HepG2 (cell line): ENCODE data around the gene FBXO44. TPM values are rescaled to one million over a fixed set of nuclear protein-coding genes. Genes with fewer than 3 reads are reported as not detected.

ENCODE experiments used
- ATAC-seq: fragments of 200-7000 bp; cut with Tn5 transposase; 3 replicates; pipeline ENCODE4 v1.9.1; 2020; ENCODE audit warnings: mild to moderate bottlenecking, moderate library complexity
- BruUV-seq: library from RNA; stranded (reverse); fragments of 400-500 nt; replicated peaks from 2 replicates; lab custom pipeline; 2021; lab: Mats Ljungman, UMichigan
- CTCF ChIA-PET: fragments of 300-600 bp; formaldehyde crosslinking; extraction: SDS; loops from one replicate; lab custom pipeline; 2021; ENCODE audit warnings: low total read pairs, inconsistent platforms, low intra/inter-chr PET ratio; lab: Yijun Ruan, JAX
- POLR2A ChIA-PET: fragments of 350-600 bp; sonication (Branson Sonifier 250); formaldehyde crosslinking; loops from one replicate; lab custom pipeline; 2020; ENCODE audit warnings: antibody characterized with exemption, inconsistent platforms; lab: Yijun Ruan, JAX
- DNase-seq: peaks from one replicate; pipeline ENCODE4 v3.0.0-alpha.2; 2015; ENCODE audit warnings: low spot score
- FAIRE-seq: peaks from 3 replicates; lab custom pipeline; 2011; peaks lifted over from hg19 to GRCh38; lab: Jason Lieb, UNC
- H2AFZ ChIP-seq: one replicate; pipeline ENCODE4 v1.6.1; 2011; ENCODE audit warnings: low read length, inconsistent platforms
- H3K27ac ChIP-seq: fragments of 300-600 bp; 3 replicates; pipeline ENCODE4 v1.8.0; 2011; ENCODE audit warnings: mixed run types, mild to moderate bottlenecking, mixed read lengths, low read length, inconsistent platforms; ENCODE audit not compliant: insufficient read depth; ENCODE audit errors: extremely low read length
- H3K27me3 ChIP-seq, 2 experiments: fragments of 200-600 bp in 1 of 2; 2 replicates in 1 of 2; 3 replicates in 1 of 2; pipeline versions ENCODE4 v1.6.0 to v1.8.0; 2011; ENCODE audit warnings: low read length in 2 of 2, mild to moderate bottlenecking in 2 of 2, moderate library complexity in 2 of 2, inconsistent platforms in 1 of 2; ENCODE audit not compliant: insufficient read depth in 2 of 2, control insufficient read depth in 1 of 2
- H3K36me3 ChIP-seq, 2 experiments: fragments of 200-600 bp in 1 of 2; replicated peaks in 1 of 2; 2 replicates in 1 of 2; 3 replicates in 1 of 2; pipeline versions ENCODE4 v1.5.1 to v1.8.0; 2011; ENCODE audit warnings: low read length in 2 of 2, inconsistent platforms in 1 of 2; ENCODE audit not compliant: insufficient read depth in 2 of 2, control insufficient read depth in 1 of 2
- H3K4me1 ChIP-seq: 2 replicates; pipeline ENCODE4 v1.5.1; 2012; ENCODE audit warnings: low read length, inconsistent platforms; ENCODE audit not compliant: insufficient read depth
- H3K4me2 ChIP-seq: 2 replicates; pipeline ENCODE4 v1.6.0; 2011; ENCODE audit warnings: low read depth, low read length, inconsistent platforms
- H3K4me3 ChIP-seq, 3 experiments: fragments of 200-600 bp in 1 of 3; sonication (generic), shearing (Covaris generic) in 1 of 3; replicated peaks in 1 of 3; 2 replicates each; pipeline ENCODE4 v1.5.1; 2011 to 2016; ENCODE audit warnings: low read length in 3 of 3, inconsistent platforms in 2 of 3, low read depth in 2 of 3, mild to moderate bottlenecking in 2 of 3, control low read depth in 1 of 3, mixed read lengths in 1 of 3; ENCODE audit not compliant: insufficient read depth in 1 of 3
- H3K79me2 ChIP-seq: one replicate; pipeline ENCODE4 v1.6.1; 2011; ENCODE audit warnings: low read length, inconsistent platforms; ENCODE audit not compliant: insufficient read depth
- H3K9ac ChIP-seq: 2 replicates; pipeline ENCODE4 v1.6.0; 2011; ENCODE audit warnings: mild to moderate bottlenecking, low read depth, low read length, inconsistent platforms; ENCODE audit not compliant: insufficient read depth
- H3K9me3 ChIP-seq: 2 replicates; pipeline ENCODE4 v1.5.1; 2012; ENCODE audit warnings: mild to moderate bottlenecking, low read length
- H4K20me1 ChIP-seq: 2 replicates; pipeline ENCODE4 v1.6.0; 2011; ENCODE audit warnings: inconsistent platforms, mild to moderate bottlenecking, low read length, moderate library complexity; ENCODE audit not compliant: insufficient read depth
- GTF2F1 ChIP-seq: fragments of 150-350 bp; IDR thresholded peaks from 2 replicates; pipeline ENCODE4 v1.6.1; 2014; ENCODE audit warnings: low read length
- ISL2 ChIP-seq: sonication (generic); formaldehyde crosslinking; IDR thresholded peaks from 2 replicates; pipeline ENCODE4 v1.5.0; 2020; ENCODE audit warnings: missing genetic modification reagents
- LCORL ChIP-seq, 2 experiments: fragments of 450-650 bp in 1 of 2; sonication (generic) in 1 of 2; formaldehyde crosslinking in 1 of 2; IDR thresholded peaks; 2 replicates each; pipeline versions ENCODE4 v1.5.0 to v1.6.1; 2017 to 2020; ENCODE audit warnings: antibody characterized with exemption in 1 of 2, missing genetic modification reagents in 1 of 2
- RFX1 ChIP-seq: fragments of 450-650 bp; IDR thresholded peaks from 2 replicates; pipeline ENCODE4 v1.6.1; 2017
- ZFP82 ChIP-seq: sonication (generic); formaldehyde crosslinking; IDR thresholded peaks from 2 replicates; pipeline ENCODE4 v1.5.1; 2020; ENCODE audit warnings: mild to moderate bottlenecking, missing genetic modification reagents, borderline replicate concordance
- ZNF589 ChIP-seq: sonication (generic); formaldehyde crosslinking; conservative IDR thresholded peaks from 2 replicates; pipeline ENCODE4 v1.8.0; 2022; ENCODE audit warnings: mild to moderate bottlenecking, moderate library complexity, missing genetic modification reagents
- ZNF704 ChIP-seq: sonication (generic); formaldehyde crosslinking; IDR thresholded peaks from 2 replicates; pipeline ENCODE4 v1.8.1; 2023; ENCODE audit warnings: mild to moderate bottlenecking, inconsistent platforms, moderate library complexity, missing genetic modification reagents, borderline replicate concordance
- WGBS: methylation state at CpG from one replicate; pipeline ENCODE4 v1.1.6; 2017; ENCODE audit warnings: low lambda C conversion rate; 5-methylcytosine and 5-hydroxymethylcytosine counted together
- in situ Hi-C: cut with HindIII; loops from 2 replicates; pipeline ENCODE4 v1.10.0; 2017; ENCODE audit warnings: low pct_unique_long_range_greater_than_20kb; ENCODE audit not compliant: extremely low pct_ligation_motif_present
- intact Hi-C: fragments of 100-400 bp; cut with micrococcal nuclease; formaldehyde crosslinking; loops from one replicate; pipeline ENCODE4 v1.10.0; 2022; ENCODE audit not compliant: unreplicated experiment
- polyA plus RNA-seq, 8 experiments: library from polyadenylated mRNA; depleted of rRNA in 3 of 8; stranded (reverse) in 7 of 8; unstranded in 1 of 8; fragments of >200 nt; fragmentation: Illumina TruSeq in 4 of 8; extraction: Trizol in 4 of 8; gene quantifications; 2 replicates each; pipeline versions ENCODE4 v1.2.1 to v1.2.3, GENCODE V29; 2011 to 2016; ENCODE audit warnings: low read depth in 4 of 8, missing spikeins in 1 of 8, mixed read lengths in 1 of 8; ENCODE audit not compliant: insufficient read depth in 1 of 8
- total RNA-seq, 5 experiments: library from RNA; depleted of rRNA; stranded (reverse); fragments of >200 nt; fragmentation: Illumina TruSeq; extraction: Trizol; gene quantifications; 2 replicates each; pipeline ENCODE4 v1.2.3, GENCODE V29; 2016; ENCODE audit warnings: low read depth in 1 of 5

The FBXO44 gene
- total and polyA plus RNA-seq, 2 of the 13 experiments (the other 11 are each of a cell fraction or from before 2014, with no cell fraction given): 22.4 to 27.9 TPM

- TF ChIP-seq RFX1 (no peak), ZFP82 (CRISPR knock-in tag) (no peak)
- intact Hi-C loops (loop anchor here (5.0 kb wide), 2 partner anchors 62 to 147 kb away; no protein-coding TSS in a partner anchor), in situ Hi-C loops (no loop called here)
- no peak for DNase-seq
- Histone ChIP-seq H2AFZ (no peak overlapping the region), H3K4me3 (peak overlapping the region; percentile 65 to 89 (median 85)), H3K9ac (peak overlapping the region; percentile 65; the same call in 1 of the 2 replicates), H3K79me2 (peaks cover 20% of the 10 kb centered on the region), H3K27me3 (no peaks in the 10 kb centered on the region), H3K9me3 (no peaks in the 10 kb centered on the region), H3K4me2 (peak overlapping the region; percentile 88), H4K20me1 (peaks cover 8% of the 10 kb centered on the region), H3K4me1 (peaks cover 51% of the 10 kb centered on the region), H3K27ac (no peak overlapping the region), H3K36me3 (peaks cover 3 to 16% of the 10 kb centered on the region in 2 experiments)
- FAIRE-seq: no peak
- BruUV-seq: no TSS peak
- CTCF ChIA-PET: no interaction called here
- POLR2A ChIA-PET: interaction anchor here (1.0 to 4.0 kb wide), 4 partner anchors 10 to 81 kb away, joined by 3 to 45 read pairs (median 5); partner anchors contain the start of genes AGTRAP and FBXO6
- no peak for ATAC-seq
- 31% methylated on average over 10 of the region's 45 CpGs for WGBS
Observed at GRCh38 chr1:11654939-11655808, 497 bp downstream of the FBXO44 start.

GRCh38 chr1:11657654-11658053 is 3.0 kb downstream of the FBXO44 start:
- no peak overlapping the region for H3K4me2 ChIP-seq
- POLR2A ChIA-PET: no interaction called here
- no peak for ATAC-seq
- peaks cover 26% of the 10 kb centered on the region for H3K4me1 ChIP-seq
- intact Hi-C loops: no loop called here
- CTCF ChIA-PET: no interaction called here
- 72% methylated on average over 6 of the region's 6 CpGs for WGBS
- H3K27ac ChIP-seq: no peak overlapping the region
- no peak for DNase-seq
- no peak overlapping the region for H2AFZ ChIP-seq
- H4K20me1 ChIP-seq: no peaks in the 10 kb centered on the region; the same call in 1 of the 2 replicates
- no peak for TF ChIP-seq ZNF589 (CRISPR knock-in tag)
- TF ChIP-seq ISL2: no peak
- TF ChIP-seq ZNF704 (CRISPR knock-in tag): no peak
- TF ChIP-seq LCORL (IDR thresholded peaks at IDR 0.05): peak; percentile 98
- no peak for TF ChIP-seq LCORL (CRISPR knock-in tag; IDR thresholded peaks at IDR 0.05)
- peak; percentile 51; the same call in 1 of the 2 replicates for TF ChIP-seq GTF2F1
- TF ChIP-seq, all 625 proteins: peak for 2
- no TSS peak for BruUV-seq
- Histone ChIP-seq H3K36me3 (peaks cover 7 to 16% of the 10 kb centered on the region in 2 experiments), H3K4me3 (no peak overlapping the region), H3K27me3 (no peaks in the 10 kb centered on the region), H3K9me3 (no peaks in the 10 kb centered on the region), H3K79me2 (peaks cover 6% of the 10 kb centered on the region), H3K9ac (no peak overlapping the region)
- in situ Hi-C loops: no loop called here
- no peak for FAIRE-seq
